Upper lobe of left lung (tissue), 6 donors: ENCODE measurements around the gene CLSTN3. TPM values are rescaled to one million over a fixed set of nuclear protein-coding genes. Genes with fewer than 3 reads are reported as not detected.
A peak's percentile ranks its signal among the peaks of the same experiment; 100 is the strongest.

Source experiments
- ATAC-seq, 2 donors: fragments of 200-7000 bp; cut with Tn5 transposase; one replicate each; pipeline ENCODE4 v1.9.1; 2022; ENCODE audit warnings: mild to moderate bottlenecking in 2 of 2, moderate library complexity in 2 of 2; ENCODE audit not compliant: low FRiP score in 2 of 2
- DNase-seq, 2 donors: peaks; one replicate each; pipeline ENCODE4 v3.0.0-alpha.2; 2019 to 2020
- H3K27ac ChIP-seq, 4 donors: fragments of 200-600 bp; sonication (generic); one replicate each; pipeline ENCODE4 v1.5.1; 2016 to 2019
- H3K27me3 ChIP-seq, 4 donors: fragments of 200-600 bp; sonication (generic); one replicate each; pipeline ENCODE4 v1.5.1; 2017 to 2019
- H3K36me3 ChIP-seq, 4 donors: fragments of 200-600 bp; sonication (generic); one replicate each; pipeline ENCODE4 v1.5.1; 2016 to 2019
- H3K4me1 ChIP-seq, 4 donors: fragments of 200-600 bp; sonication (generic); one replicate each; pipeline ENCODE4 v1.5.1; 2018 to 2019
- H3K4me3 ChIP-seq, 4 donors: fragments of 200-600 bp; sonication (generic); one replicate each; pipeline ENCODE4 v1.5.1; 2017 to 2019; ENCODE audit warnings: mild to moderate bottlenecking in 2 of 4, moderate library complexity in 1 of 4
- H3K9me3 ChIP-seq, 4 donors: fragments of 200-600 bp; sonication (generic); one replicate each; pipeline ENCODE4 v1.5.1; 2018 to 2019
- CTCF ChIP-seq, 6 experiments: fragments of 450-650 bp in 4 of 6; fragments of 200-600 bp in 2 of 6; sonication (generic) in 2 of 6; IDR thresholded peaks; one replicate each; pipeline ENCODE4 v1.5.1; 2016 to 2019; ENCODE audit warnings: antibody characterized with exemption in 6 of 6
- EP300 ChIP-seq, 4 donors: sonication (generic); formaldehyde crosslinking; IDR thresholded peaks; one replicate each; pipeline ENCODE4 v1.5.1; 2017; ENCODE audit warnings: antibody characterized with exemption in 4 of 4, control low read depth in 2 of 4
- POLR2A ChIP-seq, 4 donors: fragments of 450-650 bp; IDR thresholded peaks; one replicate each; pipeline ENCODE4 v1.5.1; 2016 to 2017; ENCODE audit warnings: antibody characterized with exemption in 4 of 4, mild to moderate bottlenecking in 2 of 4
- POLR2AphosphoS5 ChIP-seq, 2 donors: sonication (generic); formaldehyde crosslinking; IDR thresholded peaks; one replicate each; pipeline ENCODE4 v1.5.1; 2017; ENCODE audit warnings: antibody characterized with exemption in 2 of 2
- WGBS, 2 donors: methylation state at CpG; one replicate each; pipeline ENCODE4 v1.1.5; 2017 to 2018; 5-methylcytosine and 5-hydroxymethylcytosine counted together
- total RNA-seq, 6 donors: library from RNA; depleted of rRNA in 4 of 6; stranded (reverse); fragments of >200 nt in 4 of 6; gene quantifications; one replicate each; pipeline versions ENCODE4 v1.1.0 to v1.2.1, GENCODE V29; 2016 to 2021
- donor health status: DM: no; HTN: no; CAD: no; lungs with moderate emphysema.
- donor health status: DM: no; HTN: yes; CAD: no; lungs with severe emphysema.

Gene CLSTN3
- total RNA-seq, 6 donors from 2014 or later, result 14.4 to 111 (median 39.0) TPM

DNA sequence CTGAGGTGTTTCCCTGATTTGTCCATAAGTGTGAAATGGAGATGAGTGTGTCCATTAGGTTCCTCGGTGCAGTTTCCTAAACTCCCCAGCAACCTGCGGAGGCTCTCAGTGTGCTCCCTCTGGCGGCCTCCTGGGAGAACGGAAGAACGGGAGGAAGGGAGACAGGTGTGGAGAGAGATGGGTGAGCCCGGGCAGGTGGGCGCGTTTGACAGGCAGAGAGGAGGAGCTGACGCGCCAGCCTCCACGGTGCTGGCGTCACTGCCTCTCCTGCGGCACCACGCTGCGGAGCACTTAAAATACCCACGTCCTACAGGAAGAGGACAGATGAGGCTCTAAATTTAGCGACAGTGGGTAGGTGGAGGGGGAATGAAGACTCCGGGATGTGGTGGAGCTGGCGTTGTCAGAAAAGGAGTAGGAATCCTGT is 32.5 kb downstream of the CLSTN3 start:
- DNase-seq (peak; percentile 63 to 66), ATAC-seq (peak; percentile 30 to 71)
- WGBS, 2 donors, result 7% methylated on average over 12 to 19 of the region's 19 CpGs
- no peak for TF ChIP-seq EP300 (IDR thresholded peaks at IDR 0.05)
- TF ChIP-seq POLR2A (IDR thresholded peaks at IDR 0.05), result no peak
- TF ChIP-seq CTCF (IDR thresholded peaks at IDR 0.05), result peak in 5 of 6 experiments; percentile 41 to 55 (median 49)
- no peak for TF ChIP-seq POLR2AphosphoS5 (IDR thresholded peaks at IDR 0.05)
- no peak overlapping the region for H3K4me3 ChIP-seq
- H3K27me3 ChIP-seq, result no peaks in the 10 kb centered on the region
- no peak overlapping the region for H3K27ac ChIP-seq
- peaks cover 0 to 4% (median under 1%) of the 10 kb centered on the region in 4 donors for H3K4me1 ChIP-seq
- H3K36me3 ChIP-seq, result peaks cover 0 to 9% (median 2%) of the 10 kb centered on the region in 4 donors
- H3K9me3 ChIP-seq, result peaks cover 0 to 3% (median 0%) of the 10 kb centered on the region in 4 donors

GRCh38 chr12:7169951-7170350 is 39.8 kb downstream of the CLSTN3 start:
- H3K27me3 ChIP-seq, result no peaks in the 10 kb centered on the region
- H3K4me1 ChIP-seq, result no peaks in the 10 kb centered on the region
- H3K27ac ChIP-seq, result no peak overlapping the region
- H3K36me3 ChIP-seq, result no peaks in the 10 kb centered on the region
- TF ChIP-seq EP300 (IDR thresholded peaks at IDR 0.05) (no peak), POLR2AphosphoS5 (IDR thresholded peaks at IDR 0.05) (no peak)
- H3K4me3 ChIP-seq, result no peak overlapping the region
- ATAC-seq (no peak), DNase-seq (no peak)
- H3K9me3 ChIP-seq, result peaks cover 0 to 25% (median 5%) of the 10 kb centered on the region in 4 donors

DNA sequence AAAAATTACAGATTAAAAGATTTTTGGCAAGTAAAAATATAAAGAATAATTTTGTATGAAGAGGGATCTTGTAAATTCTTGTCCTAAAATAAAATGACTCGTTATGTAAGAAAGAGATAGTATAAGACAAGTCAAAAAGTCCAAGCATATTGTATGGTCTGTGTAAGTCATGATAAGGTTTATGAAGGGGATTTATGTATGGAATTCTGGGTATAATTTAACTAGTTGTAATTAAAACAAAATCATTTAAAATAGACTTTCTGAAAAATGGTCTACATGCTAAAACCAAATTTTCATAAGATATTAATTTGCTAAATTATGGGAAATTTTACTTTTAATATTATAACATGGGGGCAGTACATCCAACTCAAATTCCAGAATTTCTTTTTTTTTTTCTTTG is 41.7 kb downstream of the CLSTN3 start:
- Histone ChIP-seq H3K27me3 (no peaks in the 10 kb centered on the region), H3K36me3 (no peaks in the 10 kb centered on the region), H3K27ac (no peak overlapping the region), H3K9me3 (peaks cover 0 to 25% (median 5%) of the 10 kb centered on the region in 4 donors), H3K4me1 (no peaks in the 10 kb centered on the region), H3K4me3 (no peak overlapping the region)
- DNase-seq (no peak), ATAC-seq (no peak)
- TF ChIP-seq POLR2A (IDR thresholded peaks at IDR 0.05), result no peak
- TF ChIP-seq CTCF (IDR thresholded peaks at IDR 0.05), result no peak
- TF ChIP-seq EP300 (IDR thresholded peaks at IDR 0.05), result no peak
- no peak for TF ChIP-seq POLR2AphosphoS5 (IDR thresholded peaks at IDR 0.05)
- WGBS, 2 donors, result 73 to 79% methylated on average over 1 of the region's 1 CpG

- ATAC-seq (no peak), DNase-seq (no peak)
- H3K4me1 ChIP-seq, result no peaks in the 10 kb centered on the region
- no peak for TF ChIP-seq CTCF (IDR thresholded peaks at IDR 0.05)
- TF ChIP-seq POLR2A (IDR thresholded peaks at IDR 0.05), result no peak
- H3K27ac ChIP-seq, result no peak overlapping the region
- H3K36me3 ChIP-seq, result no peaks in the 10 kb centered on the region
- no peak overlapping the region for H3K4me3 ChIP-seq
- H3K9me3 ChIP-seq, result peaks cover 0 to 10% (median 0%) of the 10 kb centered on the region in 4 donors
- no peaks in the 10 kb centered on the region for H3K27me3 ChIP-seq
Measured at GRCh38 chr12:7175493-7175892, 45.3 kb downstream of the CLSTN3 start.

GRCh38 chr12:7176595-7176994 is 46.4 kb downstream of the CLSTN3 start:
- WGBS, 2 donors, result 47 to 65% methylated on average over 2 of the region's 2 CpGs
- Histone ChIP-seq H3K36me3 (no peaks in the 10 kb centered on the region), H3K27ac (no peak overlapping the region), H3K27me3 (no peaks in the 10 kb centered on the region), H3K9me3 (peaks cover 0 to 4% (median 0%) of the 10 kb centered on the region in 4 donors), H3K4me1 (no peaks in the 10 kb centered on the region), H3K4me3 (no peak overlapping the region)
- TF ChIP-seq EP300 (IDR thresholded peaks at IDR 0.05) (no peak), POLR2AphosphoS5 (IDR thresholded peaks at IDR 0.05) (no peak), POLR2A (IDR thresholded peaks at IDR 0.05) (no peak), CTCF (IDR thresholded peaks at IDR 0.05) (no peak)
- ATAC-seq (no peak), DNase-seq (no peak)
